Peyer's patch (tissue), 4 donors: ENCODE data around the gene MOSPD2.

Experiments used
- CTCF ChIP-seq, 6 experiments: fragments of 450-650 bp in 4 of 6; fragments of 200-600 bp in 2 of 6; sonication (generic) in 1 of 6; IDR thresholded peaks; one replicate each; pipeline ENCODE4 v1.5.1; 2017 to 2019; ENCODE audit warnings: antibody characterized with exemption in 6 of 6, mild to moderate bottlenecking in 3 of 6, moderate library complexity in 1 of 6
- POLR2A ChIP-seq, 2 donors: fragments of 450-650 bp; IDR thresholded peaks; one replicate each; pipeline ENCODE4 v1.5.1; 2017; ENCODE audit warnings: antibody characterized with exemption in 2 of 2, mild to moderate bottlenecking in 2 of 2, moderate library complexity in 2 of 2

GRCh38 chrX:14829643-14830042 is 43.6 kb upstream of the MOSPD2 start:
- TF ChIP-seq POLR2A (IDR thresholded peaks at IDR 0.05) (no peak), CTCF (IDR thresholded peaks at IDR 0.05) (no peak)
